GM03348 (cell line): ENCODE data around the gene FAM131B.

ENCODE experiments used
- DNase-seq: peaks from one replicate; pipeline ENCODE4 v3.0.0; 2012; ENCODE audit warnings: low spot score

Gene FAM131B

GRCh38 chr7:143359771-143360353 is 2.7 kb downstream of the FAM131B start:
- DNase-seq: no peak

GRCh38 chr7:143358626-143359025 is 3.9 kb downstream of the FAM131B start:
- DNase-seq: no peak

GRCh38 chr7:143356414-143357050 is 6.0 kb downstream of the FAM131B start:
- no peak for DNase-seq

- DNase-seq: no peak
Observed at GRCh38 chr7:143355450-143356385, 6.8 kb downstream of the FAM131B start.

- DNase-seq: no peak
Observed at GRCh38 chr7:143354965-143355364, 7.5 kb downstream of the FAM131B start.

- no peak for DNase-seq
Observed at GRCh38 chr7:143354376-143354775, 8.1 kb downstream of the FAM131B start.

- DNase-seq: no peak
Observed at GRCh38 chr7:143352531-143353002, 9.9 kb downstream of the FAM131B start.

- no peak for DNase-seq
Observed at GRCh38 chr7:143351574-143351973, 10.9 kb downstream of the FAM131B start.

- peak; percentile 29 for DNase-seq
Observed at GRCh38 chr7:143351060-143351459, 11.5 kb downstream of the FAM131B start.

- DNase-seq: no peak
Observed at GRCh38 chr7:143347950-143348349, 14.6 kb downstream of the FAM131B start.

GRCh38 chr7:143346018-143346417 is 16.5 kb downstream of the FAM131B start:
- DNase-seq: no peak

GRCh38 chr7:143345428-143345900 is 17.0 kb downstream of the FAM131B start:
- peak; percentile 27 for DNase-seq

GRCh38 chr7:143343596-143343995 is 18.9 kb downstream of the FAM131B start:
- DNase-seq: no peak

GRCh38 chr7:143341842-143342241 is 20.7 kb downstream of the FAM131B start:
- DNase-seq: no peak

- DNase-seq: no peak
Observed at GRCh38 chr7:143337216-143337615, 25.3 kb downstream of the FAM131B start.

GRCh38 chr7:143334244-143334643 is 28.3 kb downstream of the FAM131B start:
- no peak for DNase-seq

- DNase-seq: peak; percentile 93
Observed at GRCh38 chr7:143331179-143331801, 31.2 kb downstream of the FAM131B start.

GRCh38 chr7:143329471-143330170 is 32.9 kb downstream of the FAM131B start:
- DNase-seq: no peak

GRCh38 chr7:143327903-143328302 is 34.6 kb downstream of the FAM131B start:
- DNase-seq: no peak

GRCh38 chr7:143325240-143325639 is 37.3 kb downstream of the FAM131B start:
- no peak for DNase-seq

- DNase-seq: no peak
Observed at GRCh38 chr7:143323653-143324052, 38.9 kb downstream of the FAM131B start.
